ENCODE results near the gene TTN.

The TTN gene

DNA sequence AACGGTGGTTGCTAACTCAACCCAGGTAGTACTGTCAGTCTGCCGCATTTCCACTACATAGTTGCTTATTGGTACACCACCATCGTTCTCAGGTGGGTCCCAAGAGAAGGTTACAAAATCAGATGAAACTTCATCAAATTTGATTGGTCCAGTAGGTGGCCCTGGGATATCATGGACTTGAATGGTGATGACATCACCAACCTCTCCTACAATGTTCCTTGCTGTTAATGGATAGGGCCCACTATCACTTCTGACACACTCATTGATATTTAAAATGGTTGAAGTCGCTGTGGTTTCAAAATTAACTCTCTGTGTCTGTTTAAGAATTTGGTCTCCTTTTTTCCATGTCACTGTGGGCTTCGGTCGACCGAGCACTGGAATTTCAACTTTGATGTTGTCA lies 232.4 kb downstream of the TTN start:
- no peaks in the 10 kb centered on the region; the same call in 1 of the 2 replicates for H3K36me3 ChIP-seq (ENCODE audit: control insufficient read depth, insufficient read depth, low read length)
- no CpG with 5 or more reads among the region's 7 CpGs for WGBS (ENCODE audit: insufficient coverage, insufficient read length)

DNA sequence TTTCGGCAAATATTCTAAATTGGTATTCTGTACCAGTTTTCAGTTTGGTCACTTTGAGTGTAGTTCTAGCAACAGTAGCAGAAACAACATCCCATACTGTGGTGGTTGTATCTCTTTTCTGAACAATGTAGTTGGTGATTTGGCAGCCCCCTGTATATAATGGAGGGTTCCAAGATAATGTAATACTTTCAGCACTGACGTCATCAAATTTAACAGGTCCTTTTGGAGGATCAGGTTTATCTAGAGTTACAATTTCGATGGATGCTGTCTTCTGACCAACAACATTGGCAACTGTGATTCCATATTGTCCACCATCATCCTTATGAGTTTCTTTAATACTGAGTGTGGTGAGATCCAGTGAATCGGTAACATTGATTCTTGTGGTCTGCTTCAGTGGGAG lies 239.0 kb downstream of the TTN start:
- Histone ChIP-seq H3K36me3 (ENCODE audit: control insufficient read depth, insufficient read depth, low read length) (no peaks in the 10 kb centered on the region; the same call in 1 of the 2 replicates), H3K27me3 (ENCODE audit: control insufficient read depth, insufficient read depth, low read length) (no peaks in the 10 kb centered on the region), H3K9me3 (ENCODE audit: control insufficient read depth, insufficient read depth, low read length) (no peaks in the 10 kb centered on the region), H3K27ac (ENCODE audit: low read length) (no peak overlapping the region), H3K4me3 (ENCODE audit: low read length) (no peak overlapping the region), H3K4me1 (ENCODE audit: control insufficient read depth, insufficient read depth, low read length) (no peaks in the 10 kb centered on the region)
- no peak for DNase-seq (ENCODE audit: low read depth, low spot score)
- no CpG with 5 or more reads among the region's 4 CpGs for WGBS (ENCODE audit: insufficient coverage, insufficient read length)

More for the DNA sequence above, 232.4 kb downstream of the TTN start:
- H3K4me3 ChIP-seq (ENCODE audit: low read length): no peak overlapping the region
- H3K27ac ChIP-seq (ENCODE audit: low read length): no peak overlapping the region
- H3K9me3 ChIP-seq (ENCODE audit: control insufficient read depth, insufficient read depth, low read length): no peaks in the 10 kb centered on the region
- H3K27me3 ChIP-seq (ENCODE audit: control insufficient read depth, insufficient read depth, low read length): no peaks in the 10 kb centered on the region
- no peaks in the 10 kb centered on the region for H3K4me1 ChIP-seq (ENCODE audit: control insufficient read depth, insufficient read depth, low read length)
- DNase-seq (ENCODE audit: low read depth, low spot score): no peak

DNA sequence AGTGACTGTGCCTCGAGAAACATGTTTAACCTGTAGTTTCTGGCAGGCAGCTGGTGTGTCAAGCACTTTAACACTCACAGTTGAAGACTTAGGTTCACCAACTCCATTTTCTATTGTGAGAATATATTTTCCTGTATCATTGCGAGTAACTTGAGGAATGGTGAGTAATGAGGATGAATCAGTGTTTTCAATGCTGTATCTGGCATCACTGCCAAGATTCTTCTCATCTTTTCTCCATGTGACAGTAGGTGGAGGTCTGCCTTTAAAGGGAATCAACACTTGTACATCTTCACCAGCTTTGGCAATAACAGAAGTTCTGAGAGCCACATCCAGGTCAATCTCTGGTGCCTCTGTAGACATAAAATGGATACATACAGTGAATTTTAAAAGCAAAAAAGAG lies 254.2 kb downstream of the TTN start:
- Histone ChIP-seq H3K4me3 (ENCODE audit: low read length) (no peak overlapping the region), H3K27me3 (ENCODE audit: control insufficient read depth, insufficient read depth, low read length) (no peaks in the 10 kb centered on the region), H3K27ac (ENCODE audit: low read length) (no peak overlapping the region), H3K36me3 (ENCODE audit: control insufficient read depth, insufficient read depth, low read length) (no peaks in the 10 kb centered on the region; the same call in 1 of the 2 replicates), H3K9me3 (ENCODE audit: control insufficient read depth, insufficient read depth, low read length) (no peaks in the 10 kb centered on the region), H3K4me1 (ENCODE audit: control insufficient read depth, insufficient read depth, low read length) (no peaks in the 10 kb centered on the region)
- no peak for DNase-seq (ENCODE audit: low read depth, low spot score)
- WGBS (ENCODE audit: insufficient coverage, insufficient read length): no CpG with 5 or more reads among the region's 2 CpGs

DNA sequence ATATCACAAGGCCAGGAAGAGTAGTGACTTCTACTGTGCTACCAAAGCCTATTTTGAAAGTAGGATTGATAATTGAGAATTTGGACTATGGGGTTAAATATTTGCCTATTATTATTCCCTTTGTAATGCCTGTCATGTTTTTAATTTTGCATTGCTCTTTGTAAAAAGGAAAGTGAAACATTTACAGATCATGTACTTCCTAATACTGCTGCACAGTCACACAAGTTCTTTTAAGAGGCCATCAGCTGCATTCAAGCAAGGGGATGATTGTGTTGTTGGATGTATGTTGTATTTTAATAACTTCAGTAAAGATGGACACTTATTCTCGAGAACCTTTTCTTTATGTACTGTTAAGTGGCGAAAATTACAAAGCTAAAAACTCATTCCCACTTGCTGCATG lies 256.9 kb downstream of the TTN start:
- DNase-seq (ENCODE audit: low read depth, low spot score): no peak
- no CpG with 5 or more reads among the region's 2 CpGs for WGBS (ENCODE audit: insufficient coverage, insufficient read length)
- H3K36me3 ChIP-seq (ENCODE audit: control insufficient read depth, insufficient read depth, low read length): peaks cover 4% of the 10 kb centered on the region; the same call in 1 of the 2 replicates

GRCh38 chr2:178542569-178542968 lies 264.7 kb downstream of the TTN start:
- no peaks in the 10 kb centered on the region for H3K4me1 ChIP-seq (ENCODE audit: control insufficient read depth, insufficient read depth, low read length)
- H3K9me3 ChIP-seq (ENCODE audit: control insufficient read depth, insufficient read depth, low read length): no peaks in the 10 kb centered on the region
- no CpG with 5 or more reads among the region's 5 CpGs for WGBS (ENCODE audit: insufficient coverage, insufficient read length)
- H3K27me3 ChIP-seq (ENCODE audit: control insufficient read depth, insufficient read depth, low read length): no peaks in the 10 kb centered on the region
- no peak overlapping the region for H3K4me3 ChIP-seq (ENCODE audit: low read length)
- no peak for DNase-seq (ENCODE audit: low read depth, low spot score)
- H3K36me3 ChIP-seq (ENCODE audit: control insufficient read depth, insufficient read depth, low read length): peaks cover 4% of the 10 kb centered on the region; the same call in 1 of the 2 replicates
- no peak overlapping the region for H3K27ac ChIP-seq (ENCODE audit: low read length)

More for the DNA sequence above, 256.9 kb downstream of the TTN start:
- H3K27ac ChIP-seq (ENCODE audit: low read length): no peak overlapping the region
- H3K9me3 ChIP-seq (ENCODE audit: control insufficient read depth, insufficient read depth, low read length): no peaks in the 10 kb centered on the region
- no peaks in the 10 kb centered on the region for H3K27me3 ChIP-seq (ENCODE audit: control insufficient read depth, insufficient read depth, low read length)
- no peaks in the 10 kb centered on the region for H3K4me1 ChIP-seq (ENCODE audit: control insufficient read depth, insufficient read depth, low read length)
- H3K4me3 ChIP-seq (ENCODE audit: low read length): no peak overlapping the region

GRCh38 chr2:178542161-178542560 lies 265.1 kb downstream of the TTN start:
- no peak for DNase-seq (ENCODE audit: low read depth, low spot score)
- Histone ChIP-seq H3K9me3 (ENCODE audit: control insufficient read depth, insufficient read depth, low read length) (no peaks in the 10 kb centered on the region), H3K27ac (ENCODE audit: low read length) (no peak overlapping the region), H3K27me3 (ENCODE audit: control insufficient read depth, insufficient read depth, low read length) (no peaks in the 10 kb centered on the region), H3K4me3 (ENCODE audit: low read length) (no peak overlapping the region), H3K36me3 (ENCODE audit: control insufficient read depth, insufficient read depth, low read length) (peaks cover 8% of the 10 kb centered on the region; the same call in 1 of the 2 replicates), H3K4me1 (ENCODE audit: control insufficient read depth, insufficient read depth, low read length) (no peaks in the 10 kb centered on the region)
- WGBS (ENCODE audit: insufficient coverage, insufficient read length): no CpG with 5 or more reads among the region's 12 CpGs

GRCh38 chr2:178536037-178536436 lies 271.2 kb downstream of the TTN start:
- Histone ChIP-seq H3K4me1 (ENCODE audit: control insufficient read depth, insufficient read depth, low read length) (no peaks in the 10 kb centered on the region), H3K27me3 (ENCODE audit: control insufficient read depth, insufficient read depth, low read length) (no peaks in the 10 kb centered on the region), H3K9me3 (ENCODE audit: control insufficient read depth, insufficient read depth, low read length) (no peaks in the 10 kb centered on the region), H3K27ac (ENCODE audit: low read length) (no peak overlapping the region), H3K36me3 (ENCODE audit: control insufficient read depth, insufficient read depth, low read length) (peaks cover 7% of the 10 kb centered on the region; the same call in 1 of the 2 replicates), H3K4me3 (ENCODE audit: low read length) (no peak overlapping the region)
- DNase-seq (ENCODE audit: low read depth, low spot score): no peak
- 100% methylated on average over 2 of the region's 4 CpGs for WGBS (ENCODE audit: insufficient coverage, insufficient read length)

GRCh38 chr2:178531168-178531567 lies 276.1 kb downstream of the TTN start:
- no peak overlapping the region for H3K4me3 ChIP-seq (ENCODE audit: low read length)
- H3K9me3 ChIP-seq (ENCODE audit: control insufficient read depth, insufficient read depth, low read length): no peaks in the 10 kb centered on the region
- H3K27me3 ChIP-seq (ENCODE audit: control insufficient read depth, insufficient read depth, low read length): no peaks in the 10 kb centered on the region
- H3K27ac ChIP-seq (ENCODE audit: low read length): no peak overlapping the region
- WGBS (ENCODE audit: insufficient coverage, insufficient read length): no CpG with 5 or more reads among the region's 12 CpGs
- DNase-seq (ENCODE audit: low read depth, low spot score): no peak
- H3K36me3 ChIP-seq (ENCODE audit: control insufficient read depth, insufficient read depth, low read length): peaks cover 3% of the 10 kb centered on the region; the same call in 1 of the 2 replicates
- no peaks in the 10 kb centered on the region; the same call in 1 of the 2 replicates for H3K4me1 ChIP-seq (ENCODE audit: control insufficient read depth, insufficient read depth, low read length)

DNA sequence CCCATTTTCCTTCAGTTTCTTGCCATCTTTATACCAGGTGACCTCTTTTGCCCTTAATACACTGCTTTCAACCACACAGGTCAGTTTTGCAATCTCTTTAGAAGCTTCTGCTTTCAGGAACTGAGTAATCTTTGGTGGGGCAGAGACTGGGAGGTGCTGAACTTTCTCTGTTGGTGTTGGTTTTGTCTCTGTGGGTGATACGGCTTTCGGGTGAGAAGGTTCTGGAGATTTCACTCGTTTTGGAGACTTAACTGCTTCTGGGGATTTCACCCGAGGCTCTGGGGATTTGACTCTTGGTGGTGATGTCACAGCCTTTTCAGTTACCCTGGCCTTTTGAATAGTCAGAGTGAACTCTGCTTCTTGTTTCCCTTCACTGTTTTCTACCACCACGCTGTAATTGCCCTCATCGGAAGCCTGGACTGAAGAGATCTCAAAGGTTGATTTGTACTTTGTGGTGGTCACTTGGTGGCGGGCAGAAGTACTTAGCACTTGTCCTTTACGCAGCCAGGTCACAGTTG lies 276.5 kb downstream of the TTN start:
- H3K9me3 ChIP-seq (ENCODE audit: control insufficient read depth, insufficient read depth, low read length): no peaks in the 10 kb centered on the region
- H3K4me1 ChIP-seq (ENCODE audit: control insufficient read depth, insufficient read depth, low read length): no peaks in the 10 kb centered on the region; the same call in 1 of the 2 replicates
- DNase-seq (ENCODE audit: low read depth, low spot score): no peak
- WGBS (ENCODE audit: insufficient coverage, insufficient read length): no CpG with 5 or more reads among the region's 8 CpGs
- no peak overlapping the region for H3K27ac ChIP-seq (ENCODE audit: low read length)
- H3K4me3 ChIP-seq (ENCODE audit: low read length): no peak overlapping the region
- H3K36me3 ChIP-seq (ENCODE audit: control insufficient read depth, insufficient read depth, low read length): peaks cover 3% of the 10 kb centered on the region; the same call in 1 of the 2 replicates
- H3K27me3 ChIP-seq (ENCODE audit: control insufficient read depth, insufficient read depth, low read length): no peaks in the 10 kb centered on the region

DNA sequence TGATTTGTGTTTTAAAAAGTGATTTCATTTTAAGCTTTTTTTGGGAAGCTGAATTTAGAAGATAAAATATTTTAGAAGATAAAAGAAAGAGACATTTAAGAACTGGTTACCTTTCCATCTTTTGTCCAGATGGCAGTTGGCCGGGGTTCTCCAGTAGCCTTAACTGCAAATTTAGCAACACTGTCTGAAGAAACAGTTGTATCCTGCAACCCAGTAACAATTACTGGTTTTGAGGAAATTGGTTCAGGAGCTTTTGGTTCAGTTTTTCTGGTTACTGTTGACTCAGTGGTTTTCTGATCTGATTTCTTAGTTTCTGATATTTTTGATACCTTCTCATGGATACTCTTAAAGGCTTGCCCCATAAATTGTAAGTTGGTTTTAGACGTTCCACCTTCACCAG lies 277.1 kb downstream of the TTN start:
- H3K4me3 ChIP-seq (ENCODE audit: low read length): no peak overlapping the region
- no CpG with 5 or more reads among the region's 2 CpGs for WGBS (ENCODE audit: insufficient coverage, insufficient read length)
- no peaks in the 10 kb centered on the region for H3K27me3 ChIP-seq (ENCODE audit: control insufficient read depth, insufficient read depth, low read length)
- no peak for DNase-seq (ENCODE audit: low read depth, low spot score)
- H3K36me3 ChIP-seq (ENCODE audit: control insufficient read depth, insufficient read depth, low read length): no peaks in the 10 kb centered on the region
- H3K27ac ChIP-seq (ENCODE audit: low read length): no peak overlapping the region
- H3K4me1 ChIP-seq (ENCODE audit: control insufficient read depth, insufficient read depth, low read length): no peaks in the 10 kb centered on the region; the same call in 1 of the 2 replicates
- H3K9me3 ChIP-seq (ENCODE audit: control insufficient read depth, insufficient read depth, low read length): no peaks in the 10 kb centered on the region

GRCh38 chr2:178529194-178529593 lies 278.0 kb downstream of the TTN start:
- WGBS (ENCODE audit: insufficient coverage, insufficient read length): no CpG with 5 or more reads among the region's 2 CpGs
- Histone ChIP-seq H3K4me3 (ENCODE audit: low read length) (no peak overlapping the region), H3K27ac (ENCODE audit: low read length) (no peak overlapping the region), H3K4me1 (ENCODE audit: control insufficient read depth, insufficient read depth, low read length) (no peaks in the 10 kb centered on the region; the same call in 1 of the 2 replicates), H3K9me3 (ENCODE audit: control insufficient read depth, insufficient read depth, low read length) (no peaks in the 10 kb centered on the region), H3K27me3 (ENCODE audit: control insufficient read depth, insufficient read depth, low read length) (no peaks in the 10 kb centered on the region), H3K36me3 (ENCODE audit: control insufficient read depth, insufficient read depth, low read length) (no peaks in the 10 kb centered on the region)
- no peak for DNase-seq (ENCODE audit: low read depth, low spot score)
